GM12865 (cell line): ENCODE results near the gene DUSP9.

Experiments
- DNase-seq: peaks from one replicate; pipeline ENCODE4 v3.0.0; 2010; ENCODE audit warnings: low read depth
- H3K4me3 ChIP-seq: 2 replicates; pipeline ENCODE4 v1.5.1; 2011; ENCODE audit warnings: mild to moderate bottlenecking, low read depth, low read length, control low read depth
- TF ChIP-seq, protein P1 (sequence below): IDR thresholded peaks from 2 replicates; pipeline ENCODE4 v1.5.1; 2011; ENCODE audit warnings: low read length, control low read depth, low read depth, inconsistent platforms; ENCODE audit not compliant: insufficient read depth; ENCODE audit errors: missing control alignments

Gene DUSP9

DNA sequence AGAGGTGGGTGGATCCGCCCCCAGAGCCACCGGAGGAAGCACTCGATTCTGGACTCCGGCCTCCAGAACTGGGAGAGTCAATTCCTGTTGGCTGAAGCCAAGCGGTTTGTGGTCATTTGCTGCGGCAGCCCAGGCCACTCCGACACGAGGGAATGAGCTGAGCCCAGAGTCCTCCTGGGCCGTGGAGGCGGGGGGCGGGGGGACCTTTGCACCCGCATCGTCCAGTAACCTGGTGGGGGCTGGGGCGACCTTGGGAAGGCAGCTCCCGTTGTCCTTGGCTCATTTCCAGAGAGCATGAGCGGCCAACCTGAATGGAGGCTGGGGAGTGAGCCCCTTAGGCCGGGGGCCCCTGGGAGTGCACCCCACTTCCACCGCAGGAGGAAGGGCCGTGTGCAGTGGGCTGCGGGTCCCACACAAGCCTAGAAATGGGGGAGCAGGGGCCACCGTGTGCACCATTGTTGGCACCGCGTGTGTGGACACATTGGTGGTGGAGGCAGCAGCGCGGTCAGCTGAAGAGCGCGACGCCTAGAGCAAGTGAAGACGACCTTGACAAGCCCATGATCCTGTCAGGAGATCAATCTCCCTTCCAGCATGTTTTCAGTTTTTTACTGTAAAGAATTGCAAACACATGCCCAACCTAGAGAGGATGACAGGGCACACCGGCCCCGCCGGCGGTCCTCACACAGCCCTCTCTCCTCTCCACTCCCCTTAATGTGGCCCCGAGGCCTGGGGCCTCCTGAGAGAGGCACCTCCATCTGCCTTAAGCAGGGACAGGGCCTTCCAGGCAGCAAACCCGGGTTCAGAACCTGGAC lies 19.9 kb upstream of the DUSP9 start:
- no peak for DNase-seq
- no peak overlapping the region for H3K4me3 ChIP-seq
- TF ChIP-seq, protein P1, sequence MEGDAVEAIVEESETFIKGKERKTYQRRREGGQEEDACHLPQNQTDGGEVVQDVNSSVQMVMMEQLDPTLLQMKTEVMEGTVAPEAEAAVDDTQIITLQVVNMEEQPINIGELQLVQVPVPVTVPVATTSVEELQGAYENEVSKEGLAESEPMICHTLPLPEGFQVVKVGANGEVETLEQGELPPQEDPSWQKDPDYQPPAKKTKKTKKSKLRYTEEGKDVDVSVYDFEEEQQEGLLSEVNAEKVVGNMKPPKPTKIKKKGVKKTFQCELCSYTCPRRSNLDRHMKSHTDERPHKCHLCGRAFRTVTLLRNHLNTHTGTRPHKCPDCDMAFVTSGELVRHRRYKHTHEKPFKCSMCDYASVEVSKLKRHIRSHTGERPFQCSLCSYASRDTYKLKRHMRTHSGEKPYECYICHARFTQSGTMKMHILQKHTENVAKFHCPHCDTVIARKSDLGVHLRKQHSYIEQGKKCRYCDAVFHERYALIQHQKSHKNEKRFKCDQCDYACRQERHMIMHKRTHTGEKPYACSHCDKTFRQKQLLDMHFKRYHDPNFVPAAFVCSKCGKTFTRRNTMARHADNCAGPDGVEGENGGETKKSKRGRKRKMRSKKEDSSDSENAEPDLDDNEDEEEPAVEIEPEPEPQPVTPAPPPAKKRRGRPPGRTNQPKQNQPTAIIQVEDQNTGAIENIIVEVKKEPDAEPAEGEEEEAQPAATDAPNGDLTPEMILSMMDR: no peak

DNA sequence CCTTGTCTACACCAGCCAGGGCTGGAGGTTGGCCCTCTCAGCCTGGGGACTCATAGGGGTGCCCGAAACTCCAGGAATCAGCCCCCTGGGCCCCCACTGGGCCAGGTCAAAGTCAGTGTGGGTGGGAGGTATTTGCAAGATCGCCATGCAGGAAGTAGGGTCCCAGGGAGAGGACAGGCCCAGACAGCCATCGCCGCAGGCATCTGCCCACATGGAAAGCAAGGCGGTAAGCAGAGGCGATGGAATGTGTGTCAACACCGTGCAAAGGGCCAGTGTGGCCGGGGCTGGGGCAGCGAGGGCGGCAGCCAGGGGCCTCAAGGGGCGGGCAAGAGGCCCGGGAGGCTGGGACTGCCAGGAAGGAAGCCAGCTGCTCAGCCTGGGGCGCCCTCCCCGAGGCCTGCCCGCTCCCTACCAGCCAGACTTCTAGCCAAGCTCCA lies 19.3 kb upstream of the DUSP9 start:
- DNase-seq: no peak
- TF ChIP-seq, protein P1: no peak
- H3K4me3 ChIP-seq: no peak overlapping the region

GRCh38 chrX:153628129-153628528 lies 18.9 kb upstream of the DUSP9 start:
- TF ChIP-seq, protein P1: no peak
- H3K4me3 ChIP-seq: no peak overlapping the region
- DNase-seq: no peak

DNA sequence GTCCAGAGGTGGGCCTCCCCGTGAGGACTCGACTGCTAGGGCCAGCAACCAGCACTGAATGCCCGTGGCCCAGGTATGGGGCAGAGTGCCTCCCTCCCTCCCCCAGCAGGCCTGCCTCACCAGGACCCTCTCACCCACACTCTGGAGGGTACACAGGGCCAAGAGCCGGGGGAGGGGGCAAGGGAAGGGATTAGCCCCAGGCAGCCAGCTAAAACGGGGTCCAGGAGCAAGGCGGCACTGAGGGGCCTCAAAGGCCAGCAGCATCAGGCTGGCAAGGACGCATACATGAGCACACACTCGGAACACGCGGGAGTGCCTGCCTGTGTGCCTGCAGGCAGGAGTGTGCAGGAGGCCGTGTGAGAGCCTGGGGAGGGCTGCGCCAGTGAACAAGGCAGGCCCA lies 18.3 kb upstream of the DUSP9 start:
- TF ChIP-seq, protein P1: no peak
- no peak for DNase-seq
- no peak overlapping the region for H3K4me3 ChIP-seq

DNA sequence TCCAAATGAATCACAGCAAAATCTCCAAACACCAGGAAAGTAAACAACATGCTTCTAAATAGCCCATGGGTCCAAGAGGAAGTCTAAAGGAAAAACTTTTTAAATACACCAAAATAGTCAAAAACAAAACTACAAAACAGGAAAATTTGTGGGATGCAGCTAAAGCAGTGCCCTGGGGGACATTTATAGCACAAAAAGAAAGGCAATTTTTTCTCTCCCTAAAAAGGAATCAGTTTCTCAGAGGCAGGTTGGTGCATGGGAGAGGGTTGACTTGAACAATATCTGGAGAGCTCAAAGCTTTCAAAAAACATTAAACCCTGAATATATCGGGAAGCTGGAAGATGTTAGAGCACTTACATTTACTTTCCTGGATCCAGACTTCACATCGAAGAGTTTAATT lies 15.7 kb upstream of the DUSP9 start:
- TF ChIP-seq, protein P1: no peak
- no peak overlapping the region for H3K4me3 ChIP-seq
- no peak for DNase-seq

DNA sequence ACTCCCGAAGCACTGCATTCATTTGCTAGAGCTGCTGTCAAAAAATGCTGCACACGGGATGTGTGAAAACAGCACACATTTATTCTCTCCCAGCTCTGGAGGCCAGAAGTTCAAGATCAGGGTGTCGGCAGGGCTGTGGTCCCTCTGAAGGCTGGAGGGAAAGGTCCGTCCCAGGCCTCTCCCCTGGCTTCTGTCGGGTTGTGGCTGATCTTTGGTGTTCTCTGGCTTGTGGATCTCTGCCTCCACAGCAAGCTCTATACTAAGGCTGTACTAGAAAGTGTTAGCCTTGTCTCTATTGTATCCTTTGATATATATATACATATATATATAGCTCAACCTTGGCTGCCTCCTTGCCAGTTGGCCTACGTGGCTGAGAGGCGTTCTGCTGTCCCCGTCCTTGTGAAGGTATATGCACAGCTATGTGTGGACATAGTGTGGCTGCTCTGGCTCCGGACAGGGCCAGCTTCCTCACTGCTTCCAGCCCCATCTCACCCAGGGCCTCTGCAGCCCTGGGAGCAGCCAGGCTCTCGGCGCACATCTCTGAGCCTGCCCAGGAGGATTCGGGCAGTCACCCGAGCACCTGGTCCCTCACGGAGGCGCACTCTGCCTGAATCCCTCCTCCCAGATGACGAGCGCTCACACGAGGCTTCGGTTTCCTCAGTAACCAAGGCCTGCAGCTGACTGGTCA lies 15.0 kb upstream of the DUSP9 start:
- DNase-seq: no peak
- H3K4me3 ChIP-seq: no peak overlapping the region
- TF ChIP-seq, protein P1: no peak
